ENCODE results near the gene KCP. TPM values are rescaled to one million over a fixed set of nuclear protein-coding genes. Genes with fewer than 3 reads are reported as not detected.

The KCP gene
- total RNA-seq, 1 donor from 2014 or later: 1.5 TPM

DNA sequence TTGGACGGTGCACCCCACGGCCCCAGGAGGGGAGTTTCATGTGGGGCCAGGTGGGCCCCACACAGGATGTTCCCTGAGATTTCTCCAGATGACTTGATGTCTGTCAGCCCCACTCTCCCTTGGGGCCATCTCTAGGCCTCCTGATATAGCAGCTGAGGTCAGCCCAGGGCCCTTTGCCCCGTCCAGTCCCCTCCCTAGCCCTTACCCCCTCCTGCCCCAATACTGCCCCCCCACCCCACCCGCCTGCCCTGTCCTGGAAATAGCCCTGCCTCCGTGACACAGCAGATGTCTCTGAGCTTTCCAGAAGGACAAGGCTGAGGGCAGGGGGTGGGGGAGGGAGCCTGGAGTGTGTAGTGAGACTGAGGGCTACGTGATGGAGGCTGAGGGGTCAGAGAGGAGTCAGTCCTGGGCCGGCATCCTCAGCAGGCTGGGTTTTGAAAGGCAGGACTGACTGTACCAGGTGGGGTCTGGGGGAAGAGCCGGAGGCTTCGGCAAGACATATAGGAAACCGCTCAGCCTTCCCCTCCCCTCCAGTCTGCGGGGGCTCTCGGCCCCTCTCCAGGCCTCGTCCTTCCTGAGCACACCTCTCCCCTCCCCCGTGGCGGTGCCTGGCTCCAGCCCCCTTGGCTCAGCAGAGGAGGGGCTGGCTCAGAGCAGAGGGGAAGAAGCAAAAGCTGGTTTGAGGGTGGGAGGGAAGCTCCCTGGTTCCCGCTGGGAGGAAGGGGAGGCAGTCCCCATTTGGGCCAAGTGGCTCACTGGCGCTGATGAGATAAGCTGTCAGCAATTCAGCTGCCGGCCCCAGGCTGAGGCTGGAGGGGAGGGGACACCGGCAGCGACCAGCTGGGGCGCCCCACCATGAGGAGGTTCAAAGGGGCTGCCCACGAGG lies 78.3 kb downstream of the KCP start:
- DNase-seq (ENCODE audit: low spot score): peak; percentile 88
- Mint-ChIP-seq H3K27ac (ENCODE audit: unreplicated experiment) (peak overlapping the region; percentile 91), H3K4me1 (ENCODE audit: low read depth) (peaks cover 66% of the 10 kb centered on the region), H3K27me3 (ENCODE audit: low read depth) (no peaks in the 10 kb centered on the region), H3K9me3 (ENCODE audit: low read depth) (no peaks in the 10 kb centered on the region), H3K36me3 (ENCODE audit: low read depth) (peaks cover 2% of the 10 kb centered on the region), H3K4me3 (ENCODE audit: unreplicated experiment) (peak overlapping the region; percentile 89)
- TF ChIP-seq, protein P1, sequence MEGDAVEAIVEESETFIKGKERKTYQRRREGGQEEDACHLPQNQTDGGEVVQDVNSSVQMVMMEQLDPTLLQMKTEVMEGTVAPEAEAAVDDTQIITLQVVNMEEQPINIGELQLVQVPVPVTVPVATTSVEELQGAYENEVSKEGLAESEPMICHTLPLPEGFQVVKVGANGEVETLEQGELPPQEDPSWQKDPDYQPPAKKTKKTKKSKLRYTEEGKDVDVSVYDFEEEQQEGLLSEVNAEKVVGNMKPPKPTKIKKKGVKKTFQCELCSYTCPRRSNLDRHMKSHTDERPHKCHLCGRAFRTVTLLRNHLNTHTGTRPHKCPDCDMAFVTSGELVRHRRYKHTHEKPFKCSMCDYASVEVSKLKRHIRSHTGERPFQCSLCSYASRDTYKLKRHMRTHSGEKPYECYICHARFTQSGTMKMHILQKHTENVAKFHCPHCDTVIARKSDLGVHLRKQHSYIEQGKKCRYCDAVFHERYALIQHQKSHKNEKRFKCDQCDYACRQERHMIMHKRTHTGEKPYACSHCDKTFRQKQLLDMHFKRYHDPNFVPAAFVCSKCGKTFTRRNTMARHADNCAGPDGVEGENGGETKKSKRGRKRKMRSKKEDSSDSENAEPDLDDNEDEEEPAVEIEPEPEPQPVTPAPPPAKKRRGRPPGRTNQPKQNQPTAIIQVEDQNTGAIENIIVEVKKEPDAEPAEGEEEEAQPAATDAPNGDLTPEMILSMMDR (IDR thresholded peaks at IDR 0.05): no peak

DNA sequence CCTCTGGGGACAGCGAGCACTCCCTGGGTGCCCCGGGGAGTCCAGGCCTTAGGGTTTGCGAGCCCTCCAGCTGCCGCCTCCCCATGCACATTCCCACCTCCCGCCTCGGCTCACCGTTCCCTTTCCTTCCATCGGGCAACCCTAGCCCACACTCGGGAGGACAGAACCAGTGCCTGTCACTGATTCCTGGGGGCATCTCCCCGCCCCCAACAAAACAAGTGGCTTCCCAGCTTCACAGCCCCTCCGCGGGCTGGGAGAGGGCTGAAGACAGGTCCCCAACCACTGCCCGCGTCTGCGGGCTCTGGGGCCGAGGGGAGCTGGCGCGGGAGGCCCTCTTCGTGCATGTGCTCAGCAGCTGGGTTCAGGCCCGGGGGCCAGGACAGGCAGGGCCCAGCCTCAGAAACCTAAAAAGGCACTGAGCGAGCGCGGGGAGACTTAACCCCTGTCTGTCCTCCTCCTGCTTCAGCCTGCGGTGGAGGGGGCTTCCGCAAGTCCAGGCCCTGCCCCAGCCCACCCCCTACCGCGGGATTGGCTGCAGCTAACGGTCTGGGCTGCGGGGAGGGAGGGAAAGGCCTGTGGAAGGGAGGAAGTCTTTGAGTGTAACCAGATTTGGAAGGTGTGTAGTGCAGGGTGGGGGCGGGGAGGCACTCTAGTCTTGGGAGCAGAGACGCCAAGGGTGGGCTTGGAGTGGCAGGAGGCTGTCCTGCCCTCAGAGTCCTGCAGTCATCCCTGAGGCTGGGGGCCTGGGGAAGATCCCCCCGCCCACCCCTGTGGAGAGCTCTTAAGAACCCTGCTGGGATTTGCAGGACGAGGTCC lies 79.1 kb downstream of the KCP start:
- DNase-seq (ENCODE audit: low spot score): peak; percentile 86
- TF ChIP-seq, protein P1 (IDR thresholded peaks at IDR 0.05): no peak
- no peaks in the 10 kb centered on the region for H3K36me3 Mint-ChIP-seq (ENCODE audit: low read depth)
- H3K27ac Mint-ChIP-seq (ENCODE audit: unreplicated experiment): peak overlapping the region; percentile 75
- no peaks in the 10 kb centered on the region for H3K9me3 Mint-ChIP-seq (ENCODE audit: low read depth)
- H3K27me3 Mint-ChIP-seq (ENCODE audit: low read depth): no peaks in the 10 kb centered on the region
- peak overlapping the region; percentile 89 for H3K4me3 Mint-ChIP-seq (ENCODE audit: unreplicated experiment)
- peaks cover 73% of the 10 kb centered on the region for H3K4me1 Mint-ChIP-seq (ENCODE audit: low read depth)

DNA sequence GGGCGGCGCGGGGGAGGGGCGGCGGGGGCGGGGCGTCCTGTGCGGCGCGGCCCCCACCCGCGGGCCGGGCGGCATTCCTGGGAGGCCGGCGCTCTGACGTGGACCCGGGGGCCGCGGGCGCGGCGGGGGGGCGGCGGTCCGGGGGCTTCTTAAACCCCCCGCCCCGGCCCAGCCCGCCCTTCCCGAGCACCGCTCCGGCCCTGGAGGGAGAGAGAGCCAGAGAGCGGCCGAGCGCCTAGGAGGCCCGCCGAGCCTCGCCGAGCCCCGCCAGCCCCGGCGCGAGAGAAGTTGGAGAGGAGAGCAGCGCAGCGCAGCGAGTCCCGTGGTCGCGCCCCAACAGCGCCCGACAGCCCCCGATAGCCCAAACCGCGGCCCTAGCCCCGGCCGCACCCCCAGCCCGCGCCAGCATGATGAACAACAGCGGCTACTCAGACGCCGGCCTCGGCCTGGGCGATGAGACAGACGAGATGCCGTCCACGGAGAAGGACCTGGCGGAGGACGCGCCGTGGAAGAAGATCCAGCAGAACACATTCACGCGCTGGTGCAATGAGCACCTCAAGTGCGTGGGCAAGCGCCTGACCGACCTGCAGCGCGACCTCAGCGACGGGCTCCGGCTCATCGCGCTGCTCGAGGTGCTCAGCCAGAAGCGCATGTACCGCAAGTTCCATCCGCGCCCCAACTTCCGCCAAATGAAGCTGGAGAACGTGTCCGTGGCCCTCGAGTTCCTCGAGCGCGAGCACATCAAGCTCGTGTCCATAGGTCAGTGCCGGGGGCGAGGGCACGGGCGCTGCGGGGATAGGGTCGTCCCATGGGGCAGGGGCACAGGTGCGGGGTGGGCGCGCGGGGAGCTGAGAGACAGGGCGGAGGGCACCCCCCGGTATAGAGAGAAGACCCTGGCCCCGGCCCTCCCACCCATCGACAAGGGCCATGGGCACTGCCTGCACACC lies 80.0 kb downstream of the KCP start, which contains the start of gene FLNC:
Gene FLNC, plus strand, starts transcription at position 176 of the 947 bp plus-strand sequence. Its CDS starts 232 bp downstream, at position 408.
- Mint-ChIP-seq H3K27me3 (ENCODE audit: low read depth) (no peaks in the 10 kb centered on the region), H3K9me3 (ENCODE audit: low read depth) (no peaks in the 10 kb centered on the region), H3K4me3 (ENCODE audit: unreplicated experiment) (peak within 1 kb of the TSS; percentile 89), H3K27ac (ENCODE audit: unreplicated experiment) (peak within 1 kb of the TSS; percentile 92), H3K4me1 (ENCODE audit: low read depth) (peaks cover 70% of the 10 kb centered on the region), H3K36me3 (ENCODE audit: low read depth) (no peaks in the 10 kb centered on the region)
- DNase-seq (ENCODE audit: low spot score): peak; percentile 91
- TF ChIP-seq, protein P1 (IDR thresholded peaks at IDR 0.05): no peak

DNA sequence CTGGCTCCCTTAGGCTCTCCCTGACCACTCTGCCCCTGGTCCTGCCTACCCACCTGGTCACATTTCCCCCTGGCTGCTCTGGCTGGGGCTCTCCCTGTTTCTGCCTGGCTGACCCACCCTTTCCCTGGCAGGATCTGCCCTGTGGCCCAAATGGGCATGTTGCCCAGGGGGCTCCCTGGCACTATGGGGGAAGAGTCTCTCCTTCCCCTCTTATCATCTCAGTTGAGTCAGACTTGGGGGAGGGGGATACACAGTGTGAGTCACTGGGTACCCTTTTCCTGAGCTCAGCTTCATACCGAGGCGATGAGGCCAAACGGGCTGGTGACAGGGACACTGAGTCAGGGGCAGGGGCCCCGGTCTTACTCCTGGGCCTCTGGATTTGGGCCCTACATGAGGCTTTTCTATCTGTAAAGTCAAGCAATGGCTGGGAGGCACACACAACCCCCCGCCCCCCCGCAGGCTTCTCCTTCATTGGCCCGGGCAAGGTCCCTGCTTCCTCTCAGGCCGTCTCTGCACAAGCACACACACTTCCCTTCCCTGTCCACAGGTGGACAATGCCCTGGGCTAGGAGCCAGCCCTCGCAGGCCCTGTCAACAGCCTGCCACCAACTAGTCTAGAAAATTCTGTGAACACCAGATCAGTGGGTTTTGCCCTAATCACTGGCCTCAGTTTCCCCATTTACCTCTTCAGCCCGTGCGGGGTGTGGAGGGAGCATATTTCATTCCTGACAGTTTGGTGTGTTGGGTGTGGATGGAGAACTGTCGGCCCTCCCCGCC lies 80.9 kb downstream of the KCP start:
- H3K4me3 Mint-ChIP-seq (ENCODE audit: unreplicated experiment): peak overlapping the region; percentile 61
- TF ChIP-seq, protein P1 (IDR thresholded peaks at IDR 0.05): no peak
- no peaks in the 10 kb centered on the region for H3K27me3 Mint-ChIP-seq (ENCODE audit: low read depth)
- H3K27ac Mint-ChIP-seq (ENCODE audit: unreplicated experiment): peak overlapping the region; percentile 90
- H3K36me3 Mint-ChIP-seq (ENCODE audit: low read depth): no peaks in the 10 kb centered on the region
- no peaks in the 10 kb centered on the region for H3K9me3 Mint-ChIP-seq (ENCODE audit: low read depth)
- DNase-seq (ENCODE audit: low spot score): no peak
- H3K4me1 Mint-ChIP-seq (ENCODE audit: low read depth): peaks cover 67% of the 10 kb centered on the region

Measured in chondrocyte (in vitro differentiated cells).